A549 (cell line): ENCODE data around the gene B9D2. TPM values are rescaled to one million over a fixed set of nuclear protein-coding genes. Genes with fewer than 3 reads are reported as not detected.
A peak's percentile ranks its signal among the peaks of the same experiment; 100 is the strongest.

Experiments used
- ATAC-seq, 2 experiments: fragments of 200-7000 bp in 1 of 2; fragments of >200 bp in 1 of 2; cut with Nextera tagmentation in 1 of 2; cut with Tn5 transposase in 1 of 2; 3 replicates each; pipeline versions ENCODE4 v1.8.0 to v1.9.1; 2018 to 2020; ENCODE audit warnings: mild to moderate bottlenecking in 1 of 2, moderate library complexity in 1 of 2
- CTCF ChIA-PET: fragments of 300-600 bp; sonication (Branson Sonifier 250); formaldehyde crosslinking; extraction: SDS; loops from one replicate; lab custom pipeline; 2021; ENCODE audit warnings: antibody characterized with exemption, inconsistent platforms; lab: Yijun Ruan, JAX
- POLR2A ChIA-PET: fragments of 350-600 bp; formaldehyde crosslinking; extraction: SDS; loops from one replicate; lab custom pipeline; 2021; ENCODE audit warnings: antibody characterized with exemption, inconsistent platforms; lab: Yijun Ruan, JAX
- DNase-seq, 2 experiments: peaks; one replicate each; pipeline versions ENCODE4 v3.0.0 to v3.0.0-alpha.2; 2011 to 2016; ENCODE audit warnings: low read depth in 1 of 2, low spot score in 1 of 2
- FAIRE-seq: peaks from 2 replicates; lab custom pipeline; 2011; peaks lifted over from hg19 to GRCh38; lab: Jason Lieb, UNC
- H3K27ac ChIP-seq, 2 experiments: fragments of >200 bp; sonication (Bioruptor Twin); formaldehyde crosslinking; 3 replicates each; pipeline ENCODE4 v1.5.1; 2016 to 2017
- H3K4me1 ChIP-seq: fragments of >200 bp; sonication (Bioruptor Twin); formaldehyde crosslinking; 3 replicates; pipeline ENCODE4 v1.6.1; 2016
- H3K4me2 ChIP-seq: fragments of >200 bp; sonication (Bioruptor Twin); formaldehyde crosslinking; 3 replicates; pipeline ENCODE4 v1.6.1; 2016
- H3K4me3 ChIP-seq: fragments of >200 bp; sonication (Bioruptor Twin); formaldehyde crosslinking; 3 replicates; pipeline ENCODE4 v1.5.1; 2016
- H3K9me3 ChIP-seq: fragments of >200 bp; sonication (Bioruptor Twin); formaldehyde crosslinking; 3 replicates; pipeline ENCODE4 v1.6.1; 2016
- BHLHE40 ChIP-seq: IDR thresholded peaks from 2 replicates; pipeline ENCODE4 v1.6.1; 2012; ENCODE audit warnings: low read depth, low read length, inconsistent platforms
- CBX2 ChIP-seq: fragments of 200-600 bp; sonication (generic); IDR thresholded peaks from 2 replicates; pipeline ENCODE4 v1.6.1; 2016; ENCODE audit warnings: low read depth, mild to moderate bottlenecking, borderline replicate concordance
- CEBPB ChIP-seq, 2 experiments: fragments of >200 bp in 1 of 2; sonication (Bioruptor Twin) in 1 of 2; formaldehyde crosslinking in 1 of 2; IDR thresholded peaks; 2 replicates each; pipeline ENCODE4 v1.6.1; 2012 to 2016
- CHD2 ChIP-seq: fragments of 150-350 bp; IDR thresholded peaks from 2 replicates; pipeline ENCODE4 v1.6.1; 2014; ENCODE audit warnings: low read length; ENCODE audit not compliant: partially characterized antibody
- EHMT2 ChIP-seq: fragments of 200-600 bp; sonication (generic); IDR thresholded peaks from 2 replicates; pipeline ENCODE4 v1.6.1; 2016; ENCODE audit warnings: antibody characterized with exemption, low read depth, mild to moderate bottlenecking, moderate library complexity
- ESRRA ChIP-seq: fragments of 150-350 bp; IDR thresholded peaks from 2 replicates; pipeline ENCODE4 v1.6.1; 2014; ENCODE audit warnings: mild to moderate bottlenecking, low read length, borderline replicate concordance
- FOSB ChIP-seq: fragments of 250-450 bp; sonication (Bioruptor Pico); IDR thresholded peaks from 2 replicates; pipeline ENCODE4 v1.5.0; 2020; ENCODE audit warnings: mild to moderate bottlenecking, moderate library complexity
- HEYL ChIP-seq: fragments of 250-450 bp; sonication (Bioruptor Pico); IDR thresholded peaks from 2 replicates; pipeline ENCODE4 v1.8.0; 2021; ENCODE audit warnings: mild to moderate bottlenecking, moderate library complexity
- HOXB13 ChIP-seq: fragments of 250-450 bp; sonication (Bioruptor Pico); IDR thresholded peaks from 2 replicates; pipeline ENCODE4 v1.5.0; 2020; ENCODE audit warnings: low read depth, mild to moderate bottlenecking, moderate library complexity
- HOXB5 ChIP-seq: fragments of 250-450 bp; sonication (Bioruptor Pico); IDR thresholded peaks from 2 replicates; pipeline ENCODE4 v1.5.0; 2020; ENCODE audit warnings: mild to moderate bottlenecking, moderate library complexity
- JUN ChIP-seq, 2 experiments: fragments of >200 bp; sonication (Bioruptor Twin); formaldehyde crosslinking; IDR thresholded peaks; 2 replicates in 1 of 2; 3 replicates in 1 of 2; pipeline ENCODE4 v1.6.1; 2016 to 2017
- KDM1A ChIP-seq: fragments of 200-600 bp; sonication (generic); IDR thresholded peaks from 2 replicates; pipeline ENCODE4 v1.6.1; 2016; ENCODE audit warnings: low read depth, mild to moderate bottlenecking
- KDM5A ChIP-seq: fragments of 200-600 bp; sonication (generic); IDR thresholded peaks from 2 replicates; pipeline ENCODE4 v1.6.1; 2016; ENCODE audit warnings: antibody characterized with exemption, mild to moderate bottlenecking
- NR3C1 ChIP-seq: fragments of >200 bp; sonication (Bioruptor Twin); formaldehyde crosslinking; IDR thresholded peaks from 3 replicates; pipeline ENCODE4 v1.6.1; 2017
- PHF8 ChIP-seq: fragments of 200-600 bp; sonication (generic); IDR thresholded peaks from 2 replicates; pipeline ENCODE4 v1.6.1; 2016; ENCODE audit warnings: low read depth, mild to moderate bottlenecking, antibody characterized with exemption, moderate library complexity, borderline replicate concordance
- RCOR1 ChIP-seq: fragments of 150-350 bp; IDR thresholded peaks from 2 replicates; pipeline ENCODE4 v1.6.1; 2014; ENCODE audit warnings: antibody characterized with exemption, low read length, low read depth
- TP53 ChIP-seq: fragments of 250-450 bp; sonication (Bioruptor Pico); IDR thresholded peaks from 2 replicates; pipeline ENCODE4 v1.5.0; 2021; ENCODE audit warnings: mild to moderate bottlenecking, moderate library complexity
- ZFP36 ChIP-seq: fragments of 450-650 bp; IDR thresholded peaks from 2 replicates; pipeline ENCODE4 v1.6.1; 2014; ENCODE audit warnings: borderline replicate concordance; ENCODE audit not compliant: partially characterized antibody
- ZSCAN20 ChIP-seq: fragments of 250-450 bp; sonication (Bioruptor Pico); IDR thresholded peaks from 2 replicates; pipeline ENCODE4 v1.8.0; 2022; ENCODE audit warnings: mild to moderate bottlenecking, moderate library complexity
- WGBS: methylation state at CpG from one replicate; pipeline ENCODE4 v1.1.6; 2017; ENCODE audit errors: missing lambda C conversion rate; 5-methylcytosine and 5-hydroxymethylcytosine counted together
- polyA plus RNA-seq, 4 experiments: library from polyadenylated mRNA; depleted of rRNA in 3 of 4; stranded (reverse); fragments of >200 nt; fragmentation: RNase III in 1 of 4; extraction: RNeasy Plus Mini Kit Qiagen cat#74134 plus additional on column Dnase treatment in 1 of 4; gene quantifications; 2 replicates in 3 of 4; 3 replicates in 1 of 4; pipeline ENCODE4 v1.2.3, GENCODE V29; 2011 to 2017
- TF ChIP-seq, protein P1 (sequence below): fragments of 250-450 bp; sonication (Bioruptor Pico); IDR thresholded peaks from 2 replicates; pipeline ENCODE4 v1.5.0; 2020; ENCODE audit warnings: low read depth, mild to moderate bottlenecking, moderate library complexity
- TF ChIP-seq, protein P2 (sequence below): IDR thresholded peaks from 2 replicates; pipeline ENCODE4 v1.6.1; 2012
- TF ChIP-seq, protein P3 (sequence below): IDR thresholded peaks from 2 replicates; pipeline ENCODE4 v1.6.1; 2012

The B9D2 gene
- polyA plus RNA-seq, 2 of the 4 experiments (the other 2 are of a cell fraction): 19.6 to 22.5 TPM

DNA sequence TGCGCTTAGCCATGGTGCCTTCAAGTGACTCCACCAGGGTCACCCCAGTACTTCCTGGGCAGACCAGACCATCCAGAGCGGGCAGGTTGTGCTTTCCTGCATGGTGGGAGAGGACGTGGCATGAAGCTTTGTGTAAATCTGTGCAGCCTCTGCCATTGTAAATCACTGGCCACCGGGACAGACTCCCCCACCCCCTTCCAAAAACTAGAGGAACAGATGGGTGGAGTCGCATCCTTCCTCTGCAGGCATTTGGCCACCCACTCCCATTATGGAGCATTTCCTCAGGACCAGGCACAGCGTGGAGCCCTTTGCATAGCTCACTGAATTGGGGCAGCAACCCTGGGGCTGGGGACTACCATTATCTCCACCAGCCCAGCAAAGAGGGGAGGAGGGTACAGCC, 41.8 kb upstream of the B9D2 start:
- no peak overlapping the region for H3K4me2 ChIP-seq
- H3K4me3 ChIP-seq: no peak overlapping the region
- DNase-seq (no peak), FAIRE-seq (no peak), ATAC-seq (no peak)
- H3K4me1 ChIP-seq: peaks cover 12% of the 10 kb centered on the region
- CTCF ChIA-PET: interaction anchor here (0.6 to 2.0 kb wide), 10 partner anchors 9 to 278 kb away, joined by 3 to 9 read pairs (median 4); no protein-coding TSS in a partner anchor
- 91% methylated on average over 6 of the region's 6 CpGs for WGBS
- TF ChIP-seq PHF8 (no peak), HOXB5 (CRISPR knock-in tag) (no peak), HOXB13 (no peak), KDM5A (no peak), BHLHE40 (no peak), CHD2 (no peak)
- TF ChIP-seq, protein P1, sequence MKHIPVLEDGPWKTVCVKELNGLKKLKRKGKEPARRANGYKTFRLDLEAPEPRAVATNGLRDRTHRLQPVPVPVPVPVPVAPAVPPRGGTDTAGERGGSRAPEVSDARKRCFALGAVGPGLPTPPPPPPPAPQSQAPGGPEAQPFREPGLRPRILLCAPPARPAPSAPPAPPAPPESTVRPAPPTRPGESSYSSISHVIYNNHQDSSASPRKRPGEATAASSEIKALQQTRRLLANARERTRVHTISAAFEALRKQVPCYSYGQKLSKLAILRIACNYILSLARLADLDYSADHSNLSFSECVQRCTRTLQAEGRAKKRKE: no peak
- no peaks in the 10 kb centered on the region for H3K9me3 ChIP-seq
- H3K27ac ChIP-seq: no peak overlapping the region
- POLR2A ChIA-PET: interaction anchor here (0.6 to 2.2 kb wide), 2 partner anchors 34 to 35 kb away, joined by 8 to 10 read pairs; partner anchors contain the start of gene DMAC2

DNA sequence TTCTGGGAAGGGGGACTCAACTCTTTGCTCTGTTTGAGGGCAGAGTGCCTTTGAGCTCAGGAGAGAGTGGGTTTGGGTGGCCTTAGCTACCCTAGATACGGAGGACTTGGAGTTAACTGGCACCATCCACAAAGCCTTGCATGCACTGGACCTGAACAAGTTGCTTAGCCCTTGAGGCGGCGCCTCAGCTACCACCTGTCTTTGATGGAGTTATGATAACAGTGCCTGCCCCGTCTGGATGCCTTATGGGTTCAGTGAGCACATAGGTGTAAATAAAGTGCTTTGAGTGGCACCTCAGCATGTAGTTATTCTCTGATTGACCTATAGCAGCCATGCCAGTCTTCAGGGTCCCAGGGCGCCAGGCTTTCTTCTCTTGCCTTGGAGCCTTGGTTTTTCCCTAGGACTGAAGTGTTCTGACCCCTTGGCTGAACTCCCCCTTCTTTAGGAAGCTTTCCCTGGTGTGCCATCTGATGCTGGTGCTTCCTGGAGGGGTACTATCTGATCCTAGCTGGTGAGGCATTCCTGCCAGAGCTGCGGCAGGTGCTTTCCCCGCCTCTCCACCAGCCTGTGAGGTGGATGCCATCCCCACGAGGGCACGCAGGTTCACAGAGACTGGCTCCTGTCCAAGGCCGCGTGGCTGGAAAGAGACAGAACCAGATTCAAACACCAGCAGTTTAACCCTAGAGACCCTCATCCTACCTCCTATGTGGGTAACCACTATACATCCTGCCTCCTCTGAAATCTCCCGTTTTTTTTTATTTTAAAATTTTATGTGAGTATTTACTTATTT, 39.4 kb upstream of the B9D2 start:
- CTCF ChIA-PET: interaction anchor here (0.8 to 1.6 kb wide), 5 partner anchors 23 to 167 kb away, joined by 3 to 7 read pairs (median 4); no protein-coding TSS in a partner anchor
- TF ChIP-seq BHLHE40 (no peak), CBX2 (no peak), ZFP36 (no peak), TP53 (CRISPR knock-in tag) (no peak), ZSCAN20 (CRISPR knock-in tag) (no peak)
- TF ChIP-seq, protein P2, sequence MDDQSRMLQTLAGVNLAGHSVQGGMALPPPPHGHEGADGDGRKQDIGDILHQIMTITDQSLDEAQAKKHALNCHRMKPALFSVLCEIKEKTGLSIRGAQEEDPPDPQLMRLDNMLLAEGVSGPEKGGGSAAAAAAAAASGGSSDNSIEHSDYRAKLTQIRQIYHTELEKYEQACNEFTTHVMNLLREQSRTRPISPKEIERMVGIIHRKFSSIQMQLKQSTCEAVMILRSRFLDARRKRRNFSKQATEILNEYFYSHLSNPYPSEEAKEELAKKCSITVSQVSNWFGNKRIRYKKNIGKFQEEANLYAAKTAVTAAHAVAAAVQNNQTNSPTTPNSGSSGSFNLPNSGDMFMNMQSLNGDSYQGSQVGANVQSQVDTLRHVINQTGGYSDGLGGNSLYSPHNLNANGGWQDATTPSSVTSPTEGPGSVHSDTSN: no peak
- 0 out of 6 replicates have a peak, but pooled peaks of 1 of the 2 experiments have one; percentile 6 for ATAC-seq
- no peak for FAIRE-seq
- Histone ChIP-seq H3K9me3 (no peaks in the 10 kb centered on the region), H3K4me2 (no peak overlapping the region), H3K4me1 (peaks cover 9% of the 10 kb centered on the region), H3K4me3 (no peak overlapping the region), H3K27ac (no peak overlapping the region)
- no peak for DNase-seq
- POLR2A ChIA-PET: interaction anchor here (0.8 kb wide), 1 partner anchor 36 kb away, joined by 4 read pairs; the partner anchor contains the start of gene DMAC2
- 83% methylated on average over 12 of the region's 12 CpGs for WGBS

DNA sequence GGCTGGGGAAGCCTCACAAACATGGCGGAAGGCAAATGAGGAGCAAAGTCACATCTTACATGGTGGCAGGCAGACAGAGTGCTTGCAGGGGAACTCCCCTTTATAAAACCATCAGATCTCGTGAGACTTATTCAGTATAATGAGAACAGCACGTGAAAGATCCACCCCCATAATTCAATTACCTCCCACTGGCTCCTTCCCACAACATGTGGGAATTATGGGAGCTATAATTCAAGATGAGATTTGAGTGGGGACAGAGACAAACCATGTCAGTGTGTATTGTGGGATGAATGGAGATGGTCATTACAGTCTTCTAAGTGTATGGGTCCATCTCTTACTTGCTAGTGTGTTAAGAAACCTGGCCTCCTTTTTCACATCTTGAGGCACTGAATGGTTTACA, 38.1 kb upstream of the B9D2 start:
- peaks cover 9% of the 10 kb centered on the region for H3K4me1 ChIP-seq
- FAIRE-seq: no peak
- ChIA-PET POLR2A (no interaction called here), CTCF (interaction anchor here (0.9 to 1.6 kb wide), 6 partner anchors 12 to 168 kb away, joined by 3 to 7 read pairs (median 4); no protein-coding TSS in a partner anchor)
- no peaks in the 10 kb centered on the region for H3K9me3 ChIP-seq
- 89% methylated on average over 3 of the region's 3 CpGs for WGBS
- DNase-seq: no peak
- TF ChIP-seq NR3C1 (no peak), KDM1A (no peak), RCOR1 (no peak), CEBPB (IDR thresholded peaks at IDR 0.05) (no peak), HOXB13 (no peak), CHD2 (no peak), EHMT2 (no peak), HEYL (no peak), CBX2 (no peak), FOSB (no peak), ESRRA (no peak), JUN (IDR thresholded peaks at IDR 0.05) (no peak), PHF8 (no peak)
- TF ChIP-seq, protein P3, sequence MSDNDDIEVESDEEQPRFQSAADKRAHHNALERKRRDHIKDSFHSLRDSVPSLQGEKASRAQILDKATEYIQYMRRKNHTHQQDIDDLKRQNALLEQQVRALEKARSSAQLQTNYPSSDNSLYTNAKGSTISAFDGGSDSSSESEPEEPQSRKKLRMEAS: no peak
- no peak overlapping the region for H3K4me3 ChIP-seq
- no peak for ATAC-seq
- no peak overlapping the region for H3K4me2 ChIP-seq
- H3K27ac ChIP-seq: no peak overlapping the region
